Lower leg skin (tissue), 3 donors: ENCODE measurements around the gene ZNF608.

Source experiments
- CTCF ChIP-seq, 3 donors: fragments of 450-650 bp; IDR thresholded peaks; one replicate each; pipeline ENCODE4 v1.5.1; 2016; ENCODE audit warnings: antibody characterized with exemption in 3 of 3, mild to moderate bottlenecking in 3 of 3, moderate library complexity in 2 of 3
- POLR2A ChIP-seq, 2 donors: fragments of 450-650 bp; IDR thresholded peaks; one replicate each; pipeline ENCODE4 v1.6.1; 2016 to 2017; ENCODE audit warnings: antibody characterized with exemption in 2 of 2, mild to moderate bottlenecking in 1 of 2, moderate library complexity in 1 of 2

DNA sequence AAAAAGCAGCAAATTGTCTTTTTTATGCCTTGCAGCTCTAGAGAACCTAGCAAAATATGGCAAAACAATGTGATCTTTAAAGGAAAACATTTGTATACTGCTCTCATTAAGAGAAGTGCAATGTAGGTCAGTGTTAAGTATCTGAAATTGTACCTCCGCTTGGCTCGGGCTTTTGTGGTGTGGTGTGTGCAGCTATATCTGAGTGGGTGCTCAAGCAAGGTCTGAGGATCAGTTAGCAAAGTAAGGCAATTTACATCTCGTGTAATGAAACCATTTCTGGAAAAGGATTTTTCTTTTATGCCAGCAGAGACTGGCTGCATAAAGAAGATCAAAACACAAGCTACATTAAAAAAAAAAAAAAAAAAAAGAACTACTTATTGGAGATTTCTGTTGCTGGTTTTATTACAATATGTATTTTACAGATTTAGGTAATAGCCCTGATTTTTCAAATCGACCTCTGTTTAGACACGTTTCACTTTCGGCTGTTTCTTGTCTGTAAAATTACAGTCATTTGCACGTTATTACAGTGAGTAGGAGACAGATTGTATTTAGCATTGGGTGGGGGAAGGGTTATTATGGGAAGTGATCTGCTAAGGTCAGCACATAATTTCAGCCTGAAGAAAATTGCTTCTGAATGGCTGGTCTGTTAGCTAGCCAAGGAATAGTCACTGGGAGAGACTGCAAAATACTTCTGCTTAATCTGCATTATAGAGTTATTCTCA is 7.9 kb upstream of the ZNF608 start:
- TF ChIP-seq CTCF (IDR thresholded peaks at IDR 0.05) (no peak), POLR2A (IDR thresholded peaks at IDR 0.05) (no peak)
